ENCODE data around the gene CADPS. TPM values are rescaled to one million over a fixed set of nuclear protein-coding genes. Genes with fewer than 3 reads are reported as not detected.

The CADPS gene
- total and polyA plus RNA-seq, 2 of the 4 experiments (the other 2 are of a cell fraction) = not detected

DNA sequence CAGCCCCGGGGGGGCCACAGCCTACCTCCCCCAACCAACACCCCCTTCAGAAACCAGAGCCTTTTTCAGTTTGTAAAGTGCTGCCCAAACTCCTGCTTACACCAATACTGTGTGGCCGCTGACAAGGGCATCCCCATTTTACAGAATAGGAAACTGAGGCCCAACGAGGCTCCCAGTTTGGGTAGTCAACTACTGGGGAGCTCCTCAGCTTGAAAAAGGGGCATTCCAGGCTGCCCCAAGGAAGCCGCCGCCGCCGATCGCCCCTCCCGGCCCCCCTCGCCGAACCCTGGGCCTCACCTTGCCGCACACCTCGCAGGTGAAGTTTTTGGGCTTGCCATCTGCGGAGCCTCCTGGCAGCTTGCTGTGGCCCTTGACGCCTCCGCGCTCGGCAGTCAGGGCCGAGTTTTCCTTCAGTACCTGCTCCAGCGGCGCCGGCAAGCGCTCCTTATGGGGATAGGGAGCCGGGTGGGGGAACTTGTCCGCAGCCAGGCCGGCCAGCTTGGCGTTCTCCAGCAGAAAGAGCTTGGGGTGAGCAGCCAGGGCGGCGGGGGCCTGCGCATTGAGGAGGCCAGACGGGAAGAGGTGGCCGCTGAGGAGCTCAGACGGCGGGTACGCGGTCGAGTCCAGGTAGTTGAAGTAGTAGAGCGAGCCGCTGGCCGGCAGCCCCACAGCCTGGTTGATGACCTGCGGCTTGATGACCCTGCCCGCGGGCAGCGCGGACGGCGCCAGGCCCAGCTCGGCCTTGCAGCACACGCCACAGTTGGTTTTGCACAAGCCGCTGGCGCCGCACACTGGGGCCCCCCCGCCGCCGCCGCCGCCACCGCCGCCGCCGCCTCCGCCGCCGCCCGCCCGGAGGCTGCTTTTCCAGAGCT is 503.3 kb downstream of the CADPS start:
- H3K9me1 ChIP-seq (ENCODE audit: insufficient read depth, low read length) = no peaks in the 10 kb centered on the region
- no peak for ATAC-seq (ENCODE audit: low read depth)
- no peaks in the 10 kb centered on the region for H3K36me3 ChIP-seq (ENCODE audit: control insufficient read depth, insufficient read depth, low read length)
- H4K20me1 ChIP-seq (ENCODE audit: insufficient read depth, low read length) = no peaks in the 10 kb centered on the region; the same call in 1 of the 2 replicates
- ChIA-PET POLR2A (ENCODE audit: unreplicated experiment) (no interaction called here), CTCF (no interaction called here)
- H2BK20ac ChIP-seq (ENCODE audit: low read depth, low read length) = no peak overlapping the region
- no peak overlapping the region for H4K91ac ChIP-seq (ENCODE audit: insufficient read depth, low read depth, low read length)
- no peak overlapping the region for H2BK120ac ChIP-seq (ENCODE audit: low read depth, low read length)
- dilution Hi-C loops (cut with HindIII; ENCODE audit: low sequenced_read_pairs, unreplicated experiment) (no loop called here), in situ Hi-C loops (cut with MboI; ENCODE audit: low sequenced_read_pairs) (no loop called here), intact Hi-C loops (cut with micrococcal nuclease) (no loop called here)
- TF ChIP-seq BHLHE40 (IDR thresholded peaks at IDR 0.05; ENCODE audit: low read depth, low read length) (no peak), CHD1 (IDR thresholded peaks at IDR 0.05; ENCODE audit: low read depth, low read length) (no peak), CEBPB (IDR thresholded peaks at IDR 0.05; ENCODE audit: low read depth, low read length) (no peak), POLR2A (IDR thresholded peaks at IDR 0.05; ENCODE audit: low read depth, low read length) (no peak), MAZ (IDR thresholded peaks at IDR 0.05; ENCODE audit: borderline replicate concordance, low read depth, low read length) (no peak), RFX5 (IDR thresholded peaks at IDR 0.05; ENCODE audit: low read depth, low read length) (no peak), NFE2L2 (IDR thresholded peaks at IDR 0.05; ENCODE audit: low read depth, low read length) (no peak)
- TF ChIP-seq, protein P1, sequence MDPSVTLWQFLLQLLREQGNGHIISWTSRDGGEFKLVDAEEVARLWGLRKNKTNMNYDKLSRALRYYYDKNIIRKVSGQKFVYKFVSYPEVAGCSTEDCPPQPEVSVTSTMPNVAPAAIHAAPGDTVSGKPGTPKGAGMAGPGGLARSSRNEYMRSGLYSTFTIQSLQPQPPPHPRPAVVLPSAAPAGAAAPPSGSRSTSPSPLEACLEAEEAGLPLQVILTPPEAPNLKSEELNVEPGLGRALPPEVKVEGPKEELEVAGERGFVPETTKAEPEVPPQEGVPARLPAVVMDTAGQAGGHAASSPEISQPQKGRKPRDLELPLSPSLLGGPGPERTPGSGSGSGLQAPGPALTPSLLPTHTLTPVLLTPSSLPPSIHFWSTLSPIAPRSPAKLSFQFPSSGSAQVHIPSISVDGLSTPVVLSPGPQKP (IDR thresholded peaks at IDR 0.05; ENCODE audit: borderline replicate concordance, low read depth, low read length) = no peak
- TF ChIP-seq, protein P2, sequence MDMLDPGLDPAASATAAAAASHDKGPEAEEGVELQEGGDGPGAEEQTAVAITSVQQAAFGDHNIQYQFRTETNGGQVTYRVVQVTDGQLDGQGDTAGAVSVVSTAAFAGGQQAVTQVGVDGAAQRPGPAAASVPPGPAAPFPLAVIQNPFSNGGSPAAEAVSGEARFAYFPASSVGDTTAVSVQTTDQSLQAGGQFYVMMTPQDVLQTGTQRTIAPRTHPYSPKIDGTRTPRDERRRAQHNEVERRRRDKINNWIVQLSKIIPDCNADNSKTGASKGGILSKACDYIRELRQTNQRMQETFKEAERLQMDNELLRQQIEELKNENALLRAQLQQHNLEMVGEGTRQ (IDR thresholded peaks at IDR 0.05; ENCODE audit: low read depth, low read length) = no peak
- no peak overlapping the region for H3K23ac ChIP-seq (ENCODE audit: low read depth, low read length)
- WGBS, 2 experiments (ENCODE audit: extremely low coverage in 2 of 2, insufficient read length in 1 of 2) = 2% methylated on average over 12 of the region's 66 CpGs; no CpG with 5 or more reads in 1 of the 2 experiments
- H3K4me2 ChIP-seq (ENCODE audit: low read depth, low read length) = no peak overlapping the region
- no peak overlapping the region for H3K27ac ChIP-seq (ENCODE audit: insufficient read depth, low read length)
- H3K4me1 ChIP-seq (ENCODE audit: control insufficient read depth, insufficient read depth, low read length) = no peaks in the 10 kb centered on the region
- H4K5ac ChIP-seq (ENCODE audit: low read depth, low read length) = no peak overlapping the region
- H3K4me3 ChIP-seq (ENCODE audit: insufficient read depth, low read depth, low read length) = no peak overlapping the region
- H3K9ac ChIP-seq (ENCODE audit: low read depth, low read length) = no peak overlapping the region
- peaks cover 8% of the 10 kb centered on the region for H3K9me3 ChIP-seq (ENCODE audit: control insufficient read depth, insufficient read depth, low read length)
- H3K27me3 ChIP-seq (ENCODE audit: control insufficient read depth, insufficient read depth, low read length) = peaks cover 95% of the 10 kb centered on the region
- no TSS peak for BruUV-seq (replicated peaks)
- H2AK5ac ChIP-seq (ENCODE audit: low read depth, low read length) = no peak overlapping the region
- H2BK15ac ChIP-seq (ENCODE audit: low read depth, low read length) = no peak overlapping the region
- no peak overlapping the region for H2AK9ac ChIP-seq (replicated peaks; ENCODE audit: low read depth, low read length, poor library complexity)
- no peak overlapping the region for H3K4ac ChIP-seq (ENCODE audit: low read depth, low read length)
- H3K14ac ChIP-seq (replicated peaks; ENCODE audit: low read depth, low read length) = no peak overlapping the region
- no peak overlapping the region for H2AFZ ChIP-seq (replicated peaks; ENCODE audit: low read length, poor library complexity)
- no peaks in the 10 kb centered on the region for H3K79me1 ChIP-seq (ENCODE audit: low read depth in 1 of 2, low read length in 2 of 2)
- no peak overlapping the region for H4K8ac ChIP-seq (ENCODE audit: low read depth in 2 of 2, low read length in 2 of 2)
- H3K56ac ChIP-seq (ENCODE audit: extremely low read depth, insufficient read depth, low read length) = no peak overlapping the region
- H3K18ac ChIP-seq (ENCODE audit: low read depth, low read length) = no peak overlapping the region
- no peak overlapping the region for H2BK5ac ChIP-seq (ENCODE audit: low read depth, low read length, poor library complexity, severe bottlenecking)
- DNase-seq = no peak
